ENCODE data around the gene IL23R. TPM values are rescaled to one million over a fixed set of nuclear protein-coding genes. Genes with fewer than 3 reads are reported as not detected.

Gene IL23R
- total RNA-seq, 2 donors from 2014 or later: 1.2 to 1.3 TPM

DNA sequence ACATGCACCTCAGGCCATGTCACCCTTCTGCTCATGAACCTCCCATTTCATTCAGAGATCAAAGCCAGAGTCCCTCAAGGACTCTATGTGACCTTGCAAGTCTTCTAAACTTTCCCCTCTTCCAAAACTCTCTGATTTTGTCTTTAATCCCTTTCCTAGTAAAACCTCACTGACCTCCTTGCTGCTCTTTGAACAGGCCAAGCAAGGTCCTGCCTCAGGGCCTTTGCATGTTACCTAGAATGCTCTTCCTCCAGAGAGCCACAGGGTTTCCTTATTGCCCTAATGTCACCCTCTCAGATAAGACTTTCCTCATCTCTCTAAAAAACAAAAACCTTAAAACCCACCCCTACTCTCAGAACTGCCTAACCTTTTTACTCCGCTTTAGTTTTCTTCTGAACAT lies 26.6 kb downstream of the IL23R start:
- DNase-seq: no peak
- no peaks in the 10 kb centered on the region for H3K9me3 ChIP-seq
- H3K4me1 ChIP-seq: no peaks in the 10 kb centered on the region
- no peak overlapping the region for H3K4me3 ChIP-seq
- no peaks in the 10 kb centered on the region for H3K36me3 ChIP-seq
- H3K27ac ChIP-seq: no peak overlapping the region
- no peak overlapping the region for H3K9ac ChIP-seq (ENCODE audit: low read depth in 2 of 2, low read length in 2 of 2)
- intact Hi-C loops (cut with DNase I): no loop called here
- TF ChIP-seq CTCF (IDR thresholded peaks at IDR 0.05): no peak
- no peaks in the 10 kb centered on the region for H3K27me3 ChIP-seq

DNA sequence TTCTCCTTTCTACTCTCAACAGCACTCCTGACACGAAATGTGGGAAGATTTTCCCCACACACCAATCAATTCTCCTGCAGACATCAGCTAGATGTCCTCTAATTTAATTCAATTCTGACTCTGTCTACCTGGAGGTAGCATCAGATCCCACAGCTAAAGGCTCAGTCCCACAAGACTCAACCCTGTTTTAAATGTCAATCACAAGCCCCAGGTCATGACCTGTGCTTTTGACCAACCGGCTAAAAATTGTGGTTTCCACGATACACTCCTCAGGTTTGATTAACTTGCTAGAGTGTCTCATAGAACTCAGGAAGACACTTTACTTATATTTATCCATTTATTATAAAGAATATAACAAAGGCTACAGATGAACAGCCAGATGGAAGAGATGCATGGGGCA lies 27.4 kb downstream of the IL23R start:
- no peak overlapping the region for H3K27ac ChIP-seq
- H3K27me3 ChIP-seq: no peaks in the 10 kb centered on the region
- intact Hi-C loops (cut with DNase I): no loop called here
- no peaks in the 10 kb centered on the region for H3K9me3 ChIP-seq
- no peak for TF ChIP-seq CTCF (IDR thresholded peaks at IDR 0.05)
- no peak overlapping the region for H3K4me3 ChIP-seq
- no peaks in the 10 kb centered on the region for H3K4me1 ChIP-seq
- no peak for DNase-seq
- H3K9ac ChIP-seq (ENCODE audit: low read depth in 2 of 2, low read length in 2 of 2): no peak overlapping the region
- H3K36me3 ChIP-seq: no peaks in the 10 kb centered on the region

DNA sequence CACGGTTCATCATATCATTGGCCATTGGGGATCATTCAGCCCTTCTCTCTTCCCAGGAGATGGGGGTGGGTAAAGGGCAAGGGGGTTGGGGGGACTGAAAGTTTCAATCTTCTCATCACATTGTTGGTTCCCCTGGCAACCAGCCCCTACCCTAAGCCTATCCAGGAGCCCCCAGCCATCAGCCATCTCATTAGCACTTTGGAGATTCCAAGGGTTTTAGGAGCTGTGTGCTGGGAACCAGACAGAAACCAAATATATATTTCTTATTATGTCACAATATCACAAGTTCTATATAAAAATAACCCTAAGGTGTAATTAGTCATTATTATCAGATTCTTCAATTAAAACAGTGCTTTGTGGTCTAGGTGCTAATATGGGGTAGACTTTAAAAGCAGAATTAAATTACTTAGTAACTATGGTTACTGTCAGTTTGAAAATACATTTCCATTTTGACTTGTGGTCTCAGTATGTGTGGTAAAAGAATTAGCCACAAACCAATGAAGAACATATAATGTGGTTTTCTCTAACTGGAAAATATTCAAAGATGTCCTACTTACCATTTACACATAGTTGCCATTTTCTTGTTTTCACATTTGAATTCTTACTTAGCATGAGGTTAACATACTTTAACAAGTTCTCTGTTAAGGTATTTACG lies 28.1 kb downstream of the IL23R start:
- Histone ChIP-seq H3K9ac (ENCODE audit: low read depth in 2 of 2, low read length in 2 of 2) (no peak overlapping the region), H3K9me3 (no peaks in the 10 kb centered on the region), H3K27ac (no peak overlapping the region), H3K4me1 (no peaks in the 10 kb centered on the region), H3K4me3 (no peak overlapping the region), H3K27me3 (no peaks in the 10 kb centered on the region), H3K36me3 (no peaks in the 10 kb centered on the region)
- TF ChIP-seq CTCF (IDR thresholded peaks at IDR 0.05): no peak
- intact Hi-C loops (cut with DNase I): no loop called here
- DNase-seq: no peak

DNA sequence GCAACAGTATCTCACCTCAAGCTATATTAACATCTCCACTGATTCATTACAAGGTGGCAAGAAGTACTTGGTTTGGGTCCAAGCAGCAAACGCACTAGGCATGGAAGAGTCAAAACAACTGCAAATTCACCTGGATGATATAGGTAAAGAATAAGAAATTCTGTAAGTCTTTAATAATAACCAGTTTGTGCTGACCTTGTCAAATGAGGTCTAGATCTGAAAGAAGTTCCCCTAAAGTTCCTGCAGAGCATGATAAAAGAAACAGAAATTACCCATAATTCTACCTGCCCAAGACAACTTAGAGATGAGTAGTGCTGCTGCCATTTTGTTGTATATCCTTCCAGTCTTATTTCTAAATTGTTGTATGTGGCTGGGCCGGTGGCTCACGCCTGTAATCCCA lies 34.5 kb downstream of the IL23R start:
- intact Hi-C loops (cut with DNase I): no loop called here
- Histone ChIP-seq H3K4me3 (no peak overlapping the region), H3K4me1 (no peaks in the 10 kb centered on the region), H3K9ac (ENCODE audit: low read depth in 2 of 2, low read length in 2 of 2) (no peak overlapping the region), H3K36me3 (no peaks in the 10 kb centered on the region), H3K27ac (no peak overlapping the region), H3K27me3 (no peaks in the 10 kb centered on the region), H3K9me3 (no peaks in the 10 kb centered on the region)
- DNase-seq: no peak
- no peak for TF ChIP-seq CTCF (IDR thresholded peaks at IDR 0.05)

- Histone ChIP-seq H3K4me1 (no peaks in the 10 kb centered on the region), H3K36me3 (no peaks in the 10 kb centered on the region), H3K27ac (no peak overlapping the region), H3K4me3 (no peak overlapping the region), H3K9ac (ENCODE audit: low read depth in 2 of 2, low read length in 2 of 2) (no peak overlapping the region), H3K9me3 (no peaks in the 10 kb centered on the region), H3K27me3 (no peaks in the 10 kb centered on the region)
- no peak for DNase-seq
- TF ChIP-seq CTCF (IDR thresholded peaks at IDR 0.05): no peak
- intact Hi-C loops (cut with DNase I): no loop called here
Observed at GRCh38 chr1:67201891-67202290, 35.6 kb downstream of the IL23R start.

Data from colonic mucosa (tissue), 4 donors.